Natural killer cell (primary cell): Measurements from ENCODE around the gene SRSF12. TPM values are rescaled to one million over a fixed set of nuclear protein-coding genes. Genes with fewer than 3 reads are reported as not detected.
A peak's percentile ranks its signal among the peaks of the same experiment; 100 is the strongest.

Experiments used
- ATAC-seq, 3 donors: fragments of 150-1000 bp in 2 of 3; fragments of 200-7000 bp in 1 of 3; cut with Tn5 transposase; 1 replicate in 1 of 3; 2 replicates in 2 of 3; pipeline ENCODE4 v1.10.0; 2021; ENCODE audit warnings: mild to moderate bottlenecking in 2 of 3, moderate library complexity in 2 of 3
- DNase-seq, 2 donors: peaks; one replicate each; pipeline versions ENCODE4 v3.0.0 to v3.0.0-alpha.2; 2013 to 2021; ENCODE audit warnings: mixed read lengths in 1 of 2
- H3K27ac ChIP-seq: one replicate; pipeline ENCODE4 v1.5.1; 2013; ENCODE audit warnings: mild to moderate bottlenecking, low read length
- H3K27me3 ChIP-seq: one replicate; pipeline ENCODE4 v1.6.1; 2013; ENCODE audit warnings: low read length; ENCODE audit not compliant: control insufficient read depth, insufficient read depth
- H3K36me3 ChIP-seq: one replicate; pipeline ENCODE4 v1.6.1; 2013; ENCODE audit warnings: low read length; ENCODE audit not compliant: control insufficient read depth, insufficient read depth
- H3K4me1 ChIP-seq: one replicate; pipeline ENCODE4 v1.6.1; 2013; ENCODE audit warnings: low read length; ENCODE audit not compliant: control insufficient read depth, insufficient read depth
- H3K4me3 ChIP-seq: one replicate; pipeline ENCODE4 v1.5.1; 2013; ENCODE audit warnings: low read length
- H3K9me3 ChIP-seq: one replicate; pipeline ENCODE4 v1.6.1; 2013; ENCODE audit warnings: low read length; ENCODE audit not compliant: control insufficient read depth, insufficient read depth
- H3K27ac Mint-ChIP-seq, 2 donors: one replicate each; pipeline ENCODE4 v1.8.0; 2022; ENCODE audit warnings: mild to moderate bottlenecking in 2 of 2, mixed read lengths in 2 of 2, moderate library complexity in 1 of 2
- H3K27me3 Mint-ChIP-seq, 2 donors: one replicate each; pipeline ENCODE4 v1.8.0; 2022; ENCODE audit warnings: low read depth in 2 of 2, mixed read lengths in 2 of 2
- H3K36me3 Mint-ChIP-seq: one replicate; pipeline ENCODE4 v1.8.0; 2022; ENCODE audit warnings: mixed read lengths
- H3K4me1 Mint-ChIP-seq, 2 donors: one replicate each; pipeline ENCODE4 v1.8.0; 2022; ENCODE audit warnings: mixed read lengths in 2 of 2
- H3K4me3 Mint-ChIP-seq: one replicate; pipeline ENCODE4 v1.8.0; 2022; ENCODE audit warnings: mild to moderate bottlenecking, moderate library complexity, mixed read lengths
- H3K9me3 Mint-ChIP-seq, 2 donors: one replicate each; pipeline ENCODE4 v1.8.0; 2022; ENCODE audit warnings: mixed read lengths in 2 of 2
- WGBS: methylation state at CpG from one replicate; pipeline ENCODE4 v1.1.7; 2013; ENCODE audit warnings: missing lambda C conversion rate; ENCODE audit not compliant: insufficient coverage; 5-methylcytosine and 5-hydroxymethylcytosine counted together
- intact Hi-C: fragments of 100-400 bp; cut with micrococcal nuclease; formaldehyde crosslinking; loops from one replicate; pipeline ENCODE4 v1.14.2; 2022
- total RNA-seq, 4 donors: library from RNA; stranded (reverse); fragments of 120-200 nt in 1 of 4; gene quantifications; one replicate each; pipeline versions ENCODE4 v1.2.3 to v1.2.4, GENCODE V29; 2013 to 2022
- TF ChIP-seq, protein P1 (sequence below): fragments of 200-600 bp; IDR thresholded peaks from one replicate; pipeline ENCODE4 v1.8.0; 2022; ENCODE audit warnings: antibody characterized with exemption

SRSF12 gene
- total RNA-seq, 3 donors from 2014 or later (not counting 1 experiment from before 2014, with no cell fraction given): 0.07 to 0.45 (median 0.45) TPM

DNA sequence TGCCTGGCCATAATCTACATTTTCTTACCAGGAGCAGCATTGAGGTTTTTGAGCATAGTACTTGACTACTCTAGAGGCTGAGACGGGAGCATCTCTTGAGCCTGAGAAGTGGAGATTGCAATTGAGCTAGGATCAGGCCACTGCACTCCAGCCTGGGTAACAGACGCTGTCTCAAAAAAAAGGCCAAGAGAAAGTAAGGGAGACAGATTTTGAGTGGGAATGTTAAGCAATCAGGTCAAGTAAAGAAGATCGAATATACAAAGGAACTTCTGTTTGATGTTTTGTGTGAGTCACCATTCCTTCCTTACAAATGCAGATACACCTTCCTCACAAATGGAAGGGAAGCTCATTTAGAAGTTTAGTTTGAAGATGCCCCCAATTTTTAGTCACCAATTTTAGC lies 32.9 kb downstream of the SRSF12 start:
- Histone ChIP-seq H3K4me3 (no peak overlapping the region), H3K27ac (peak overlapping the region; percentile 8), H3K36me3 (peaks cover 36% of the 10 kb centered on the region), H3K4me1 (peaks cover 16% of the 10 kb centered on the region), H3K27me3 (no peaks in the 10 kb centered on the region), H3K9me3 (no peaks in the 10 kb centered on the region)
- DNase-seq: peak in 1 of 2 donors; percentile 19
- Mint-ChIP-seq H3K36me3 (peaks cover 16% of the 10 kb centered on the region), H3K27ac (peak overlapping the region; percentile 99), H3K27me3 (no peaks in the 10 kb centered on the region), H3K9me3 (no peaks in the 10 kb centered on the region), H3K4me3 (peak overlapping the region; percentile 51), H3K4me1 (peaks cover 71 to 81% of the 10 kb centered on the region in 2 donors)
- TF ChIP-seq, protein P1, sequence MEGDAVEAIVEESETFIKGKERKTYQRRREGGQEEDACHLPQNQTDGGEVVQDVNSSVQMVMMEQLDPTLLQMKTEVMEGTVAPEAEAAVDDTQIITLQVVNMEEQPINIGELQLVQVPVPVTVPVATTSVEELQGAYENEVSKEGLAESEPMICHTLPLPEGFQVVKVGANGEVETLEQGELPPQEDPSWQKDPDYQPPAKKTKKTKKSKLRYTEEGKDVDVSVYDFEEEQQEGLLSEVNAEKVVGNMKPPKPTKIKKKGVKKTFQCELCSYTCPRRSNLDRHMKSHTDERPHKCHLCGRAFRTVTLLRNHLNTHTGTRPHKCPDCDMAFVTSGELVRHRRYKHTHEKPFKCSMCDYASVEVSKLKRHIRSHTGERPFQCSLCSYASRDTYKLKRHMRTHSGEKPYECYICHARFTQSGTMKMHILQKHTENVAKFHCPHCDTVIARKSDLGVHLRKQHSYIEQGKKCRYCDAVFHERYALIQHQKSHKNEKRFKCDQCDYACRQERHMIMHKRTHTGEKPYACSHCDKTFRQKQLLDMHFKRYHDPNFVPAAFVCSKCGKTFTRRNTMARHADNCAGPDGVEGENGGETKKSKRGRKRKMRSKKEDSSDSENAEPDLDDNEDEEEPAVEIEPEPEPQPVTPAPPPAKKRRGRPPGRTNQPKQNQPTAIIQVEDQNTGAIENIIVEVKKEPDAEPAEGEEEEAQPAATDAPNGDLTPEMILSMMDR: no peak
- intact Hi-C loops: loop anchor here (5.0 to 10.0 kb wide), 4 partner anchors 32 to 1933 kb away; partner anchors contain the start of genes AKIRIN2, CFAP206 and SRSF12
- 72% methylated on average over 2 of the region's 3 CpGs for WGBS
- ATAC-seq: no peak

DNA sequence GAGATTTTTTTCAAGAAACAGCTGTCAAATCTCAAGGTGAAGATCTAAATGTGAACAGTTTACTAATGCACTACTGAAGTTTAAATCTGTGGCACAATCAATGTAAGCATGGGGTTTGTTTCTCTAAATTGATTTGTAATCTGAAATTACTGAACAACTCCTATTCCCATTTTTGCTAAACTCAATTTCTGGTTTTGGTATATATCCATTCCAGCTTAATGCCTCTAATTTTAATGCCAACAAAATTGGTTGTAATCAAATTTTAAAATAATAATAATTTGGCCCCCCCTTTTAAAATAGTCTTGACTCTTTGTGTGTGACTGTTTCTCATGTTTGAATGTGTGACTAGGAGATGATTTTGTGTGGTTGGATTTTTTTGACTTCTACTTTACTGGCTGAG lies 33.3 kb downstream of the SRSF12 start:
- intact Hi-C loops: loop anchor here (5.0 to 10.0 kb wide), 4 partner anchors 33 to 1932 kb away; partner anchors contain the start of genes AKIRIN2, CFAP206 and SRSF12
- peaks cover 16% of the 10 kb centered on the region for H3K4me1 ChIP-seq
- Mint-ChIP-seq H3K27ac (peak overlapping the region; percentile 99), H3K4me1 (peaks cover 71 to 81% of the 10 kb centered on the region in 2 donors), H3K27me3 (no peaks in the 10 kb centered on the region), H3K4me3 (peak overlapping the region; percentile 51), H3K36me3 (peaks cover 16% of the 10 kb centered on the region), H3K9me3 (no peaks in the 10 kb centered on the region)
- no peak overlapping the region for H3K27ac ChIP-seq
- DNase-seq (no peak), ATAC-seq (no peak)
- peaks cover 36% of the 10 kb centered on the region for H3K36me3 ChIP-seq
- no peaks in the 10 kb centered on the region for H3K9me3 ChIP-seq
- H3K4me3 ChIP-seq: no peak overlapping the region
- TF ChIP-seq, protein P1: no peak
- H3K27me3 ChIP-seq: no peaks in the 10 kb centered on the region

DNA sequence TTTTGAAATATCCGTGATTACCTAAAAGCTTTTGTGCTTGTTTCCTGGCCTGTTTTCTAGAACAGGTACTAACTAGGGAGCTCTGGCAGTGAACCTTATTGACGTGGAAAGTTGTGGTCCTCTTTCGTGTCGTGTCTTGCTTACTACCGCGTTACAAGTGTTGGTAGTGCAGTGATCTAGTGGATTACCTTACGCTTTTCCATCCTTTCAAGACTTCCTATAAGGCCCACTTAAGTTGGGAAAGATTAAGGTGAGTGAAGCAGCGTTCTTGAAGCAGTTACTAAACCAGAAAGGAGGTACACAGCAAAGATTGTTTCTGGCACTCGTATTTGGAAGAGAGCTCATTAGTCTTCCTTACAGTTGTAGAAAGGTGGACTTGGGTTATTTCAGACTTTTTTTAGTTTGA lies 35.4 kb downstream of the SRSF12 start:
- intact Hi-C loops: loop anchor here (5.0 to 10.0 kb wide), 4 partner anchors 35 to 1930 kb away; partner anchors contain the start of genes AKIRIN2, CFAP206 and SRSF12
- H3K36me3 Mint-ChIP-seq: peaks cover 16% of the 10 kb centered on the region

More for the DNA sequence above, 35.4 kb downstream of the SRSF12 start:
- Mint-ChIP-seq H3K9me3 (no peaks in the 10 kb centered on the region), H3K4me3 (peak overlapping the region; percentile 96), H3K4me1 (peaks cover 61 to 71% of the 10 kb centered on the region in 2 donors), H3K27me3 (no peaks in the 10 kb centered on the region), H3K27ac (peak overlapping the region; percentile 99)
- peak overlapping the region; percentile 97 for H3K27ac ChIP-seq
- DNase-seq (peak in 1 of 2 donors; percentile 45), ATAC-seq (no peak)
- TF ChIP-seq, protein P1: no peak
- no peaks in the 10 kb centered on the region for H3K27me3 ChIP-seq
- H3K36me3 ChIP-seq: peaks cover 36% of the 10 kb centered on the region
- peaks cover 31% of the 10 kb centered on the region for H3K4me1 ChIP-seq
- WGBS: under 1% methylated on average over 7 of the region's 9 CpGs
- H3K4me3 ChIP-seq: peak overlapping the region; percentile 75
- H3K9me3 ChIP-seq: no peaks in the 10 kb centered on the region
